Stimulated activated CD4-positive, alpha-beta T cell treated with anti-CD3 and anti-CD28 coated beads, Interleukin-1b, Interleukin-23, amount 100 ng/mL, for 1 hour (primary cell): ENCODE measurements around the gene FICD.
A peak's percentile ranks its signal among the peaks of the same experiment; 100 is the strongest.

Source experiments
- DNase-seq, 2 donors: peaks; one replicate each; pipeline ENCODE4 v3.0.0-alpha.2; 2020; ENCODE audit warnings: low read depth in 2 of 2

FICD gene

GRCh38 chr12:108502922-108503321, 12.2 kb upstream of the FICD start:
- DNase-seq = no peak

GRCh38 chr12:108505129-108505528, 9.9 kb upstream of the FICD start:
- DNase-seq = no peak

- no peak for DNase-seq
These were observed 7.0 kb upstream of the FICD start for GRCh38 chr12:108507971-108508642.

GRCh38 chr12:108509806-108510205, 5.3 kb upstream of the FICD start:
- DNase-seq = no peak

- DNase-seq = no peak
These were observed 4.2 kb upstream of the FICD start for GRCh38 chr12:108510836-108511235.

GRCh38 chr12:108511633-108512540, 3.2 kb upstream of the FICD start:
- peak; percentile 44 to 61 for DNase-seq

- no peak for DNase-seq
These were observed 557 bp upstream of the FICD start for GRCh38 chr12:108514468-108514972.

GRCh38 chr12:108515916-108516315, 839 bp downstream of the FICD start:
- DNase-seq = no peak

GRCh38 chr12:108516511-108517275, 1.6 kb downstream of the FICD start:
- no peak for DNase-seq

GRCh38 chr12:108517288-108518100, 2.4 kb downstream of the FICD start:
- DNase-seq = no peak

GRCh38 chr12:108518101-108518715, 3.1 kb downstream of the FICD start:
- DNase-seq = no peak

- DNase-seq = no peak
These were observed 3.8 kb downstream of the FICD start for GRCh38 chr12:108518716-108519496.

- no peak for DNase-seq
These were observed 4.5 kb downstream of the FICD start for GRCh38 chr12:108519558-108519957.

- DNase-seq = no peak
These were observed 8.3 kb downstream of the FICD start for GRCh38 chr12:108523365-108523764.

- no peak for DNase-seq
These were observed 10.6 kb downstream of the FICD start for GRCh38 chr12:108525681-108526080.

GRCh38 chr12:108526482-108527165, 11.5 kb downstream of the FICD start:
- DNase-seq = no peak

GRCh38 chr12:108527166-108527496, 12.1 kb downstream of the FICD start:
- DNase-seq = no peak

- DNase-seq = no peak
These were observed 15.1 kb downstream of the FICD start for GRCh38 chr12:108530161-108530560.
